AG04450 (cell line): ENCODE results near the gene OR1B1. TPM values are rescaled to one million over a fixed set of nuclear protein-coding genes. Genes with fewer than 3 reads are reported as not detected.
"Not testable (repeated sequence)": the region's sequence is repeated elsewhere in the genome, so short reads cannot be mapped to it uniquely, and the experiment has no call there.

ENCODE experiments used
- CTCF ChIA-PET: fragments of 300-600, 350-600 bp; formaldehyde crosslinking; extraction: SDS; loops from one replicate; lab custom pipeline; 2022; ENCODE audit warnings: antibody characterized with exemption, inconsistent platforms; lab: Charles Lee
- POLR2A ChIA-PET: fragments of 350-600 bp; formaldehyde crosslinking; extraction: SDS; loops from one replicate; lab custom pipeline; 2021; ENCODE audit warnings: antibody characterized with exemption, inconsistent platforms; lab: Yijun Ruan, JAX
- DNase-seq: peaks from one replicate; pipeline ENCODE4 v3.0.0-alpha.2; 2011; ENCODE audit warnings: low read depth, low spot score
- H3K27ac ChIP-seq: one replicate; pipeline ENCODE4 v1.5.1; 2012; ENCODE audit warnings: low read depth, low read length, control low read depth
- H3K27me3 ChIP-seq: one replicate; pipeline ENCODE4 v1.6.0; 2012; ENCODE audit warnings: low read length; ENCODE audit not compliant: control insufficient read depth, insufficient read depth
- H3K4me3 ChIP-seq: 2 replicates; pipeline ENCODE4 v1.5.1; 2011; ENCODE audit warnings: mild to moderate bottlenecking, low read depth, low read length, control low read depth
- H3K9me3 ChIP-seq: 2 replicates; pipeline ENCODE4 v1.5.1; 2012; ENCODE audit warnings: low read length; ENCODE audit not compliant: control insufficient read depth, insufficient read depth
- polyA plus RNA-seq: library from polyadenylated mRNA; depleted of rRNA; stranded (reverse); fragments of >200 nt; gene quantifications from 2 replicates; pipeline ENCODE4 v1.2.3, GENCODE V29; 2011; rRNA removed
- TF ChIP-seq, protein P1 (sequence below): IDR thresholded peaks from 2 replicates; pipeline ENCODE4 v1.5.1; 2011; ENCODE audit warnings: low read depth, low read length, control low read depth, inconsistent platforms

Gene OR1B1
- polyA plus RNA-seq, 1 experiment = not detected

DNA sequence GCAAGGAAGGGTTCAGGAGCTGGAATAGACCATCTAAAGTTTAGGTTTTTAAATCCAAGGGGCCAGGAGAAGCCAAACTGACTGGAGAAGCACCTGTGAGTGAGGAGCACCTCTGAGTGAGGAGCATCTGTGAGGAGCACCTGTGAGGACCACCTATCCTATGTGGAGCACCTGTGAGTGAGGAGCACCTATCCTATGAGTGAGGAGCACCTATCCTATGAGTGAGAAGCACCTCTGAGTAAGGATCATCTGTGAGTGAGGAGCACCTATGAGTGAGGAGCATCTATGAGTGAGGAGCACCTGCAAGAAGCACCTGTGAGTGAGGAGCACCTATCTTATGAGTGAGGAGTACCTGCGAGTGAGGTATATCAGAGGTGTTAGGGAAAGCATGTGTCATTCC is 50.8 kb downstream of the OR1B1 start:
- TF ChIP-seq, protein P1, sequence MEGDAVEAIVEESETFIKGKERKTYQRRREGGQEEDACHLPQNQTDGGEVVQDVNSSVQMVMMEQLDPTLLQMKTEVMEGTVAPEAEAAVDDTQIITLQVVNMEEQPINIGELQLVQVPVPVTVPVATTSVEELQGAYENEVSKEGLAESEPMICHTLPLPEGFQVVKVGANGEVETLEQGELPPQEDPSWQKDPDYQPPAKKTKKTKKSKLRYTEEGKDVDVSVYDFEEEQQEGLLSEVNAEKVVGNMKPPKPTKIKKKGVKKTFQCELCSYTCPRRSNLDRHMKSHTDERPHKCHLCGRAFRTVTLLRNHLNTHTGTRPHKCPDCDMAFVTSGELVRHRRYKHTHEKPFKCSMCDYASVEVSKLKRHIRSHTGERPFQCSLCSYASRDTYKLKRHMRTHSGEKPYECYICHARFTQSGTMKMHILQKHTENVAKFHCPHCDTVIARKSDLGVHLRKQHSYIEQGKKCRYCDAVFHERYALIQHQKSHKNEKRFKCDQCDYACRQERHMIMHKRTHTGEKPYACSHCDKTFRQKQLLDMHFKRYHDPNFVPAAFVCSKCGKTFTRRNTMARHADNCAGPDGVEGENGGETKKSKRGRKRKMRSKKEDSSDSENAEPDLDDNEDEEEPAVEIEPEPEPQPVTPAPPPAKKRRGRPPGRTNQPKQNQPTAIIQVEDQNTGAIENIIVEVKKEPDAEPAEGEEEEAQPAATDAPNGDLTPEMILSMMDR = no peak
- no peaks in the 10 kb centered on the region for H3K9me3 ChIP-seq
- H3K27ac ChIP-seq = no peak overlapping the region
- H3K4me3 ChIP-seq = no peak overlapping the region
- ChIA-PET POLR2A (no interaction called here), CTCF (no interaction called here)
- DNase-seq = no peak
- no peaks in the 10 kb centered on the region for H3K27me3 ChIP-seq

DNA sequence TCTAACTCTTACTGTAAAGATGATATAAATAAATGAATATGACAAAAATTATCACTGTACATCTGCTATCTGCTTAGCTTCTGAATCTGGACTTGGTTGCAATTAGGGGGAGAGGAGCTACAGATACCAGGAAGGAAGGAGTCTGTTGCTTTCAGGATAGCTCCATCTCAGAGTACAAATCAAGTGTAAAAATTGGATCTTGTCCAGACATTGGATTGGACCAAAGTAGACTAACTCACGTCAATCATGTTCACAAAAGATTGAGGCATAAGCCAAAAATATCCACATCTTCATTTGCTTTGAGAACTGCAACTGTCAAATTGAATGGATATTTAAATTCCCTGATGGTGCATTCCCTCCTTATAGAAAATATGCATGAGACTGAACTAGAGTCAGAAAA is 51.7 kb downstream of the OR1B1 start:
- POLR2A ChIA-PET = no interaction called here
- Histone ChIP-seq H3K9me3 (no peaks in the 10 kb centered on the region), H3K27me3 (no peaks in the 10 kb centered on the region), H3K4me3 (no peak overlapping the region), H3K27ac (no peak overlapping the region)
- CTCF ChIA-PET = no interaction called here
- no peak for DNase-seq
- TF ChIP-seq, protein P1 = no peak

DNA sequence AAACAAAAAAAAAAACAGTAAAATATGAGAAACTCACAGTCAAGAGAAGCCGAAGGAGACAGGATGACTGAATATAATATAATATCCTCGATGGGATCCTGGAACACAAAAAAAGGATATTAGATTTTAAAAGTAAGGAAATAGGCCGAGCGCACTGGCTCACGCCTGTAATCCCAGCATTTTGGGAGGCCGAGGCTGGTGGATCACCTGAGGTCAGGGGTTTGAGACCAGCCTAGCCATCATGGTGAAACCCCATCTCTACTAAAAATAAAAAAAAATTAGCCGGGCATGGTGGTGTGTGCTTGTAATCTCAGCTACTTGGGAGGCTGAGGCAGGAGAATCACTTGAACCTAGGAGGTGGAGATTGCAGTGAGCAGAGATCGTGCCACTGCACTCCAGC is 74.1 kb downstream of the OR1B1 start, which contains the start of gene OR1L8:
TSS of gene OR1L8 (minus strand) at position 101 of the 400 bp plus-strand sequence. CDS start 14,907 bp downstream, outside the sequence.
- H3K27ac ChIP-seq, H3K27me3 ChIP-seq, POLR2A ChIA-PET, H3K4me3 ChIP-seq, DNase-seq, CTCF ChIA-PET, H3K9me3 ChIP-seq: not testable (repeated sequence)

DNA sequence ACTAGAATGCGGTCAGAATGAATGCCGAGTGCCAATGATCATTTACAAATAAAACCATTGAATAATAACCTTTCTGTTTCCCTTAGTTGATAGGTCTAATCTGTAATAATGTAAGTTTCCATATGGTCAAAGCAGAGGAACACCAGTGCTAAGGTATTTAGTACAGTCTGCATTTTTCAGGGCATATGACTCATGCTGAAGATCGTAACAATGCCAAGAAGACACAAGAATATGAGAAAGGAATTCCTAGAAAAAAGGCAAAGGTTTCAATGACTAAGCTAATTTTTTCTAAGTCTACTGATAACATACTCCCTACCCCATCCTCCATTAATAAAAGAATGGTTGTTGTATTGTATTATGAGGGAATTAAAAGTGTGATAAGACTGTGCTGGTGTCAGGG is 77.1 kb downstream of the OR1B1 start:
- ChIA-PET POLR2A (no interaction called here), CTCF (no interaction called here)
- Histone ChIP-seq H3K27ac (no peak overlapping the region), H3K4me3 (no peak overlapping the region), H3K27me3 (no peaks in the 10 kb centered on the region), H3K9me3 (no peaks in the 10 kb centered on the region)
- TF ChIP-seq, protein P1 = no peak
- peak; percentile 16 for DNase-seq

DNA sequence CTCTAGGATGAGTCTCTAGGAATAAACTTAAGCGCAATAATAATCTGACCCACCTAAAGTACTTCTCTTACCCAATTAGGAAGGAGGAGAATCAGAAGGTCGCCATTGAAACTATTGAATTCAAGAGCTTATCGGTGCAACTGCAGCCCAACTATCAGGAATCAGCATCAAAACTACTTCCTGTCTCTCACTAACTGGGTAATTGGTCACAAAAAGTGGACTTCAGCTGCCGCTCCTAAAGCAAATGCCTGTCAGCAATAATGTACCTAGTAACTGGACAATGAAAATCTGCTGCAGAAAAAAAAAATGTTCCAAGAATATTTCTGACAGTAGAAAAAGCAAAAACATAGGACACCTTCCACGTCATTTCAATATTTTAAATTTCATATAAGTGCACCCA is 77.6 kb downstream of the OR1B1 start:
- Histone ChIP-seq H3K9me3 (no peaks in the 10 kb centered on the region), H3K27me3 (no peaks in the 10 kb centered on the region), H3K27ac (no peak overlapping the region), H3K4me3 (no peak overlapping the region)
- ChIA-PET POLR2A (no interaction called here), CTCF (interaction anchor here (0.5 kb wide), 1 partner anchor 1260 kb away, joined by 3 read pairs; no protein-coding TSS in a partner anchor)
- TF ChIP-seq, protein P1 = no peak
- no peak for DNase-seq

Other genes with a start within 250 kb of the OR1B1 start
- gene OR1J1, start 179.7 kb downstream of the OR1B1 start, polyA plus RNA-seq = not detected in 2 replicates
- 0.10 TPM in 1 of 2 replicates, not detected in the other for gene OR1J2, start 146.8 kb downstream of the OR1B1 start, polyA plus RNA-seq
- 0.10 and 0.11 TPM in 2 replicates for gene OR1J4, start 138.5 kb downstream of the OR1B1 start, polyA plus RNA-seq
- not detected in 2 replicates for gene OR1N1, start 130.3 kb downstream of the OR1B1 start, polyA plus RNA-seq
- not detected in 2 replicates for gene OR1N2, start 104.5 kb downstream of the OR1B1 start, polyA plus RNA-seq
- gene OR1L8, start 74.2 kb downstream of the OR1B1 start, polyA plus RNA-seq = 0.09 TPM in 1 of 2 replicates, not detected in the other
- 0.14 and 0.31 TPM in 2 replicates for gene OR1Q1, start 42.9 kb downstream of the OR1B1 start, polyA plus RNA-seq
- gene OR1L1, start 4.1 kb upstream of the OR1B1 start, polyA plus RNA-seq = not detected in 2 replicates
- not detected in 2 replicates for gene OR1L3, start 17.5 kb upstream of the OR1B1 start, polyA plus RNA-seq
- gene OR1L4, start 66.4 kb upstream of the OR1B1 start, polyA plus RNA-seq = not detected in 2 replicates
- gene OR1L6, start 84.7 kb upstream of the OR1B1 start, polyA plus RNA-seq = not detected in 2 replicates
- gene OR5C1, start 131.3 kb upstream of the OR1B1 start, polyA plus RNA-seq = not detected in 2 replicates
- not detected in 2 replicates for gene OR1K1, start 142.5 kb upstream of the OR1B1 start, polyA plus RNA-seq
- 15.5 and 18.7 TPM in 2 replicates for gene PDCL, start 171.0 kb upstream of the OR1B1 start, polyA plus RNA-seq
- 41.5 and 47.2 TPM in 2 replicates for gene RC3H2, start 247.7 kb upstream of the OR1B1 start, polyA plus RNA-seq